Mucosa of stomach (tissue), 1 donor: ENCODE results near the gene TXNDC17.
"Not testable (repeated sequence)": the region's sequence is repeated elsewhere in the genome, so short reads cannot be mapped to it uniquely, and the experiment has no call there.

Experiments used
- H3K27me3 ChIP-seq: one replicate; pipeline ENCODE4 v1.7.0; 2013; ENCODE audit warnings: mild to moderate bottlenecking, low read length; ENCODE audit not compliant: control insufficient read depth, insufficient read depth
- H3K36me3 ChIP-seq: one replicate; pipeline ENCODE4 v1.7.0; 2013; ENCODE audit warnings: low read length; ENCODE audit not compliant: control insufficient read depth, insufficient read depth
- H3K4me1 ChIP-seq: one replicate; pipeline ENCODE4 v1.7.0; 2013; ENCODE audit warnings: mild to moderate bottlenecking, low read length; ENCODE audit not compliant: control insufficient read depth, insufficient read depth
- H3K4me3 ChIP-seq: one replicate; pipeline ENCODE4 v1.7.0; 2013; ENCODE audit warnings: low read length
- H3K9ac ChIP-seq: one replicate; pipeline ENCODE4 v1.7.0; 2013; ENCODE audit warnings: mild to moderate bottlenecking, low read length, moderate library complexity
- H3K9me3 ChIP-seq: one replicate; pipeline ENCODE4 v1.7.0; 2013; ENCODE audit warnings: mild to moderate bottlenecking, low read length, moderate library complexity; ENCODE audit not compliant: control insufficient read depth
- donor health status: Pancreatic carcinoma.

Gene TXNDC17

DNA sequence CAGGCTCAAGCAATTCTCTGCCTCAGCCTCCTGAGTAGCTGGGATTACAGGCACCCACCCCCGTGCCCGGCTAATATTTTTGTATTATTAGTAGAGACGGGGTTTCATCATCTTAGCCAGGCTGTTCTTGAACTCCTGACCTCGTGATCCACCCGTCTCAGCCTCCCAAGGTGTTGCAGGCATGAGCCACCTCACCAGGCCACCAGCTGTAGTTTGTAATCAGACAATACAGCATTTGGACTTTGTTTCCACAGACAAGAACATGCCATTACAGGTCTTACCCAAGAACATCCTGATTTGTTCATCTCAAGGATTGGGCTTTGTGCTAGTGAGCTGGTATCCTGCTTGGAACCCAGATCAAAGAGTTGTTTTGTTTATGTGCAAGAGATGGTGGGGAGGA is 40.8 kb downstream of the TXNDC17 start:
- Histone ChIP-seq H3K36me3 (no peaks in the 10 kb centered on the region), H3K4me1 (peaks cover 20% of the 10 kb centered on the region), H3K4me3 (no peak overlapping the region), H3K9me3 (no peaks in the 10 kb centered on the region), H3K9ac (no peak overlapping the region), H3K27me3 (peaks cover 5% of the 10 kb centered on the region)

DNA sequence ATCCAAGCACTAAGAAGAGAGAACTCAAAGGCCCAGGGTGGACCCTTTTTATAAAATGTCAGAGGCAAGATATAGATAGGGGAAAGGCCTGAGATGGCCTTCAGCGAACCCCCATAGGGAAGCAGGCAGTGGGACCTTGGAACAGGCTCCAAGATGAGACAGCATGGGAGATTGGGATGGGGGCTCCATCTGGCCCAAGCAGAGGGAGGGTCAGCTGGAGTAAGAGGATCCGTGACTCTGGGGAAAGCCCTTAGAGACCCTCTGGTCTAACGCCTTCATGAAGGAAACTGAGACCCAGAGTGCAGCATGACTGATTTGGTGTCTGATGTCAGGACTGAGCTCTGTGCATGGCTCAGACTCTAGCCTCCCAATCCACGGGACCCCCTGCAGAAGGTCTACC is 41.5 kb downstream of the TXNDC17 start:
- no peaks in the 10 kb centered on the region for H3K27me3 ChIP-seq
- H3K4me3 ChIP-seq, result no peak overlapping the region
- no peaks in the 10 kb centered on the region for H3K9me3 ChIP-seq

DNA sequence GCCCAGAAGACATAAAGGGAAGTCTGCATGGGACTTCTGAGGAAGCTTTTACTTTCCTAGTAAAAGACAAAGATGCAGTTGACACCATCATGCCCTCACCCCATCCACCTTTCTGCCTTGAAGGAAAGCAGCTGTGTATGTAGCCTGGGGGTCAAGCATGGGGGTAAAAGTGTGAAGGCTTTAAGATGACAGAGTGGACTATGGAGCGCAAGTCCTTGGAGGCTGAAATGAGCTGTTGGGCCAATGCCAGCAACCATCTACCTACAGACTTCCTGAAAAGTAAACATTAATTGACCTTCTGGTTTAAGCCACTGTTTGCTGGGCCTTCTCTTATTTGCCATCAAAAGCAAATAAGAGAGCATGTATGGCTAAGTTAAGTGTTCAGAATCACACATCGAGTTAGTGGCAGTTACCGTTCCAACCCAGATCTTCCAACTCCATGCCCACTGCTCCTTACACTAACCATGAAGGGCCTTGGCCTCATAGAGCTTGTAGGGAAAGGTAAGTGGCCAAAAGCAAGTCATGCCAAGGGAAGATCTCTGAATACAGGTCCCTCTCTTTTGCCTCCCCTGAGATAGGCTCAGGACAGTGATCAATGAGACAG is 42.3 kb downstream of the TXNDC17 start:
- Histone ChIP-seq H3K27me3 (no peaks in the 10 kb centered on the region), H3K4me1 (peaks cover 12% of the 10 kb centered on the region), H3K36me3 (no peaks in the 10 kb centered on the region), H3K4me3 (no peak overlapping the region), H3K9me3 (no peaks in the 10 kb centered on the region), H3K9ac (no peak overlapping the region)

More for the DNA sequence above, 41.5 kb downstream of the TXNDC17 start:
- Histone ChIP-seq H3K36me3 (no peaks in the 10 kb centered on the region), H3K4me1 (peaks cover 13% of the 10 kb centered on the region), H3K9ac (no peak overlapping the region)

GRCh38 chr17:6683730-6684459 is 43.0 kb downstream of the TXNDC17 start:
- Histone ChIP-seq H3K27me3 (no peaks in the 10 kb centered on the region), H3K9ac (no peak overlapping the region), H3K36me3 (no peaks in the 10 kb centered on the region), H3K4me3 (no peak overlapping the region), H3K4me1 (peaks cover 12% of the 10 kb centered on the region), H3K9me3 (no peaks in the 10 kb centered on the region)

GRCh38 chr17:6684460-6684783 is 43.6 kb downstream of the TXNDC17 start:
- H3K4me3 ChIP-seq, result no peak overlapping the region
- peaks cover 12% of the 10 kb centered on the region for H3K4me1 ChIP-seq
- no peak overlapping the region for H3K9ac ChIP-seq
- H3K27me3 ChIP-seq, result no peaks in the 10 kb centered on the region
- H3K9me3 ChIP-seq, result no peaks in the 10 kb centered on the region
- no peaks in the 10 kb centered on the region for H3K36me3 ChIP-seq

GRCh38 chr17:6684881-6685767 is 44.3 kb downstream of the TXNDC17 start:
- no peak overlapping the region for H3K4me3 ChIP-seq
- H3K27me3 ChIP-seq, result no peaks in the 10 kb centered on the region
- no peaks in the 10 kb centered on the region for H3K9me3 ChIP-seq
- H3K4me1 ChIP-seq, result peaks cover 12% of the 10 kb centered on the region
- H3K9ac ChIP-seq, result no peak overlapping the region
- no peaks in the 10 kb centered on the region for H3K36me3 ChIP-seq

GRCh38 chr17:6686026-6686425 is 45.2 kb downstream of the TXNDC17 start:
- H3K9me3 ChIP-seq, result no peaks in the 10 kb centered on the region
- no peak overlapping the region for H3K9ac ChIP-seq
- H3K4me3 ChIP-seq, result no peak overlapping the region
- H3K36me3 ChIP-seq, result no peaks in the 10 kb centered on the region
- peaks cover 12% of the 10 kb centered on the region for H3K4me1 ChIP-seq
- H3K27me3 ChIP-seq, result no peaks in the 10 kb centered on the region

DNA sequence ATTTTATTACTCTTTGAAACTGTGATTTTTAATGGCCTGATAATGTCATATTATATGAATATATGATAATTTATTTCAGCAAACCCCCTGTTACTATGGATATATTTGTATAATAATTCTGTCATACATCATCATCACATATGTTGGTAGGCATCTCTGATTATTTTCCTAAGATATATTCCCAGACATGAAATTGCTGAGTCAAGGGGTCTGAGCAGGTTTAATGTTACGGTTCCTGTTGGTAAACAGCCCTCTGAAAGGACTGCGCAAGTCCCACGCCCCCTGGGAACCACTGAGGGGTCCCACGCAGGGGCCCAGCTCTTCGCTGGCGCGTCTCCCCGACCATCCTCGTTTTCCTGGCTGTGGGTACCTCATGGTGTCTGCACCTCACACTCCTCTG is 48.1 kb downstream of the TXNDC17 start:
- Histone ChIP-seq H3K27me3 (peaks cover 5% of the 10 kb centered on the region), H3K9me3 (no peaks in the 10 kb centered on the region), H3K36me3 (no peaks in the 10 kb centered on the region), H3K4me3 (no peak overlapping the region), H3K9ac (no peak overlapping the region), H3K4me1 (peaks cover 1% of the 10 kb centered on the region)

GRCh38 chr17:6690641-6691040 is 49.8 kb downstream of the TXNDC17 start:
- Histone ChIP-seq H3K4me1 (no peaks in the 10 kb centered on the region), H3K36me3 (no peaks in the 10 kb centered on the region), H3K27me3 (peaks cover 5% of the 10 kb centered on the region), H3K4me3 (no peak overlapping the region), H3K9me3 (no peaks in the 10 kb centered on the region), H3K9ac (no peak overlapping the region)

DNA sequence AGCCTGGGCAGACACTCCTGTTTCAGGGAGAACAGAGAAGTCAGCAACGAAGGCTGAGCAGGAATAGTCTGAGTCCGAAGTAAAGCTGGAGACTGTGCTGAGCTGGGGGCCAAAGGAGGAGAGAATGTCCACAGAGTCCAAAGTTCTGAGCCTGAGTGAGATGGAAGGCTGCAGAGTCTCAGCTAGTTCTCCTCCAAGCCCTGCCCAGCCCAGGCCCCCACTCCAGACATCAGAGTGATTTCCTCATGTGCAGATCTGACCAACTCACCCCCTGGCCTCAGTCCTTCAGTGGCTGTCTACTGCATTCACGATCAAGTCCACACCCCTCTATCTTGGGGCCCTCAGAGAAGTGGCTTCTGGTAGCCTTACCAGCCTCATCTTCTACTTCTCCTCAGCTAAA is 50.7 kb downstream of the TXNDC17 start:
- Histone ChIP-seq H3K4me1 (no peaks in the 10 kb centered on the region), H3K36me3 (no peaks in the 10 kb centered on the region)

GRCh38 chr17:6691958-6692357 is 51.1 kb downstream of the TXNDC17 start:
- not testable (repeated sequence) for H3K4me1 ChIP-seq, H3K9me3 ChIP-seq, H3K36me3 ChIP-seq, H3K9ac ChIP-seq, H3K4me3 ChIP-seq
- peaks cover 11% of the 10 kb centered on the region for H3K27me3 ChIP-seq

More for the DNA sequence above, 50.7 kb downstream of the TXNDC17 start:
- Histone ChIP-seq H3K9ac (no peak overlapping the region), H3K9me3 (no peaks in the 10 kb centered on the region), H3K4me3 (no peak overlapping the region), H3K27me3 (peaks cover 10% of the 10 kb centered on the region)
